ENCODE data around the gene ITIH5. TPM values are rescaled to one million over a fixed set of nuclear protein-coding genes. Genes with fewer than 3 reads are reported as not detected.

The ITIH5 gene
- total and polyA plus RNA-seq, 2 of the 8 experiments (the other 6 are each of a cell fraction or from before 2014, with no cell fraction given): 5.8 to 7.6 TPM

- TF ChIP-seq CTCF (IDR thresholded peaks at IDR 0.05; ENCODE audit: control extremely low read depth in 1 of 3, insufficient read depth in 1 of 3, low read depth in 1 of 3, low read length in 3 of 3): no peak
- TF ChIP-seq KDM4A (IDR thresholded peaks at IDR 0.05; ENCODE audit: low read depth, low read length, severe bottlenecking): no peak
- TF ChIP-seq MAX (IDR thresholded peaks at IDR 0.05): no peak
- TF ChIP-seq JUND (IDR thresholded peaks at IDR 0.05; ENCODE audit: low read length): no peak
- no peak for TF ChIP-seq CBX5 (IDR thresholded peaks at IDR 0.05; ENCODE audit: low read depth, low read length)
- TF ChIP-seq RBBP5 (IDR thresholded peaks at IDR 0.05; ENCODE audit: borderline replicate concordance, low read depth, low read length): no peak
- no peak for TF ChIP-seq SP4 (IDR thresholded peaks at IDR 0.05; ENCODE audit: low read length)
- TF ChIP-seq SUZ12 (IDR thresholded peaks at IDR 0.05; ENCODE audit: low read length): no peak
These were observed 77.0 kb downstream of the ITIH5 start (continued) for GRCh38 chr10:7589748-7590147.

Measured in H1 (cell line).